GM12878 (cell line): Measurements from ENCODE around the gene VAV2. TPM values are rescaled to one million over a fixed set of nuclear protein-coding genes. Genes with fewer than 3 reads are reported as not detected.

Source experiments
- ATAC-seq: fragments of 200-7000 bp; cut with Tn5 transposase; 3 replicates; pipeline ENCODE4 v1.9.1; 2020; ENCODE audit warnings: mild to moderate bottlenecking, moderate library complexity
- BruUV-seq: library from RNA; stranded (reverse); fragments of 400-500 nt; replicated peaks from 2 replicates; lab custom pipeline; 2021; lab: Mats Ljungman, UMichigan
- CTCF ChIA-PET: fragments of 300-600 bp; sonication (Branson Sonifier 250); formaldehyde crosslinking; extraction: SDS; loops from one replicate; lab custom pipeline; 2021; ENCODE audit warnings: inconsistent platforms; lab: Yijun Ruan, JAX
- POLR2A ChIA-PET: fragments of 350-600 bp; formaldehyde crosslinking; extraction: SDS; loops from one replicate; lab custom pipeline; 2021; ENCODE audit warnings: inconsistent platforms; lab: Charles Lee
- RAD21 ChIA-PET: fragments of 300-600 bp; sonication (Branson Sonifier 250); formaldehyde crosslinking; loops from one replicate; lab custom pipeline; 2023; ENCODE audit warnings: antibody characterized with exemption; ENCODE audit not compliant: unreplicated experiment; lab: Charles Lee
- SMC1A ChIA-PET: fragments of 300-600 bp; sonication (Branson Sonifier 250); formaldehyde crosslinking; loops from one replicate; lab custom pipeline; 2023; ENCODE audit not compliant: unreplicated experiment, uncharacterized antibody; lab: Charles Lee
- DNase-seq: peaks from one replicate; pipeline ENCODE4 v3.0.0-alpha.2; 2011; ENCODE audit warnings: low read depth, low spot score
- FAIRE-seq: peaks from 3 replicates; lab custom pipeline; 2011; peaks lifted over from hg19 to GRCh38; lab: Jason Lieb, UNC
- H2AFZ ChIP-seq: 2 replicates; pipeline ENCODE4 v1.6.0; 2011; ENCODE audit warnings: low read depth, low read length, control low read depth; ENCODE audit not compliant: control insufficient read depth
- H3K27ac ChIP-seq: 2 replicates; pipeline ENCODE4 v1.5.1; 2011; ENCODE audit warnings: control low read depth; ENCODE audit not compliant: control insufficient read depth, insufficient read depth
- H3K27me3 ChIP-seq, 2 experiments: replicated peaks in 1 of 2; 2 replicates each; pipeline versions ENCODE4 v1.6.0 to v1.6.1; 2011; ENCODE audit warnings: low read length in 1 of 2; ENCODE audit not compliant: control insufficient read depth in 2 of 2, insufficient read depth in 2 of 2
- H3K36me3 ChIP-seq, 2 experiments: 2 replicates each; pipeline ENCODE4 v1.5.1; 2011; ENCODE audit warnings: low read length in 1 of 2; ENCODE audit not compliant: control insufficient read depth in 2 of 2, insufficient read depth in 2 of 2
- H3K4me1 ChIP-seq: 2 replicates; pipeline ENCODE4 v1.6.1; 2011; ENCODE audit warnings: mild to moderate bottlenecking, low read length, moderate library complexity, mixed read lengths; ENCODE audit not compliant: control insufficient read depth, insufficient read depth
- H3K4me2 ChIP-seq: 2 replicates; pipeline ENCODE4 v1.6.0; 2011; ENCODE audit warnings: control low read depth; ENCODE audit not compliant: control insufficient read depth, insufficient read depth
- H3K4me3 ChIP-seq: fragments of 200-600 bp; sonication (generic); 2 replicates; pipeline ENCODE4 v1.5.1; 2016
- H3K79me2 ChIP-seq: 2 replicates; pipeline ENCODE4 v1.6.0; 2011; ENCODE audit warnings: low read length; ENCODE audit not compliant: control insufficient read depth, insufficient read depth
- H3K9ac ChIP-seq: 2 replicates; pipeline ENCODE4 v1.8.0; 2011; ENCODE audit warnings: low read length, control low read depth, mixed read lengths; ENCODE audit not compliant: control insufficient read depth, insufficient read depth
- H3K9me3 ChIP-seq: replicated peaks from 3 replicates; pipeline ENCODE4 v1.5.1; 2011; ENCODE audit warnings: mild to moderate bottlenecking, low read length; ENCODE audit not compliant: control insufficient read depth, insufficient read depth
- H4K20me1 ChIP-seq: 2 replicates; pipeline ENCODE4 v1.6.0; 2011; ENCODE audit not compliant: control insufficient read depth, insufficient read depth
- RELA ChIP-seq: fragments of 450-650 bp; IDR thresholded peaks from 2 replicates; pipeline ENCODE4 v1.8.0; 2014; ENCODE audit warnings: borderline replicate concordance; ENCODE audit not compliant: partially characterized antibody
- WGBS: methylation state at CpG from one replicate; pipeline ENCODE4 v1.1.6; 2016; ENCODE audit warnings: low lambda C conversion rate; ENCODE audit not compliant: insufficient replicate concordance, insufficient coverage; ENCODE audit errors: missing lambda C conversion rate; 5-methylcytosine and 5-hydroxymethylcytosine counted together
- in situ Hi-C: fragments of 300-500 bp; cut with MboI; formaldehyde crosslinking; loops from 9 replicates; pipeline ENCODE4 v1.14.3; 2018; ENCODE audit warnings: mixed read lengths
- intact Hi-C: fragments of 100-400 bp; cut with micrococcal nuclease; formaldehyde crosslinking; loops from one replicate; pipeline ENCODE4 v1.14.2; 2022; ENCODE audit not compliant: unreplicated experiment
- polyA plus RNA-seq, 11 experiments: library from polyadenylated mRNA; depleted of rRNA in 4 of 11; unstranded in 6 of 11; stranded (reverse) in 5 of 11; fragments of >200 nt; fragmentation: Nextera tagmentation in 4 of 11; fragmentation: Illumina TruSeq in 1 of 11; extraction: Ambion mirVana in 4 of 11; extraction: Trizol in 1 of 11; gene quantifications; 1 replicate in 1 of 11; 2 replicates in 10 of 11; pipeline versions ENCODE4 v1.2.1 to v1.2.3, GENCODE V29; 2011 to 2016; ENCODE audit warnings: inconsistent platforms in 2 of 11, missing spikeins in 2 of 11, low read depth in 1 of 11
- total RNA-seq, 4 experiments: library from RNA; depleted of rRNA in 3 of 4; stranded (reverse); fragments of >200 nt in 3 of 4; fragmentation: Illumina TruSeq in 1 of 4; extraction: Trizol in 1 of 4; gene quantifications; 2 replicates each; pipeline versions ENCODE4 v1.2.1 to v1.2.3, GENCODE V29; 2013 to 2021
- TF ChIP-seq, protein P1 (sequence below): fragments of 450-650 bp; formaldehyde crosslinking; IDR thresholded peaks from 2 replicates; pipeline ENCODE4 v1.5.0; 2022; ENCODE audit warnings: mild to moderate bottlenecking, missing genetic modification characterization
- TF ChIP-seq, protein P2 (sequence below): fragments of 150-350 bp; IDR thresholded peaks from 2 replicates; pipeline ENCODE4 v1.6.1; 2016; ENCODE audit warnings: low read depth, low read length
- TF ChIP-seq, protein P3 (sequence below): fragments of 450-650 bp; IDR thresholded peaks from 2 replicates; pipeline ENCODE4 v1.6.1; 2017; ENCODE audit warnings: antibody characterized with exemption, mild to moderate bottlenecking, moderate library complexity

Gene VAV2
- total and polyA plus RNA-seq, 10 of the 15 experiments (the other 5 are each of a cell fraction or from before 2014, with no cell fraction given) = 0.13 to 43.9 (median 16.9) TPM

DNA sequence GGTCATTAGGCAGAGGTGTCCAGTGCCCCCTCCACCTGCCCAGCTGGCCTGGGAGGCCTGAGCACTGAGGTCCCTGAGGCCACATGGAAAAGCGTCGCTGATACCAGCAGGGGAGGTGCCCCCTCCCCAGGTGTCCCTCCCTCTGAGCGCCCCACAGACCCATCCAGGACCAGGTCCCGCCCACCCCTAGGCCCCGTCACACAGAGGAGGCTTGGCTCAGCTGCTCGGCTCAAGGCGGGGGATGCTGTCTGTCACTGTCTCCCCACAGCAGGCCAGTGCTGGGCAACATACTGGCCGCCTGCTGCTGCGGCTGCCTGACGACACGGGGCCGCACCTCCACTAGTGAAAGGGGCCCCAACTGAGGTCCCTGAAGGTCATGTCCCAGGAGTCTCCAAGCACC lies 71.7 kb downstream of the VAV2 start (continued):
- TF ChIP-seq, protein P1, sequence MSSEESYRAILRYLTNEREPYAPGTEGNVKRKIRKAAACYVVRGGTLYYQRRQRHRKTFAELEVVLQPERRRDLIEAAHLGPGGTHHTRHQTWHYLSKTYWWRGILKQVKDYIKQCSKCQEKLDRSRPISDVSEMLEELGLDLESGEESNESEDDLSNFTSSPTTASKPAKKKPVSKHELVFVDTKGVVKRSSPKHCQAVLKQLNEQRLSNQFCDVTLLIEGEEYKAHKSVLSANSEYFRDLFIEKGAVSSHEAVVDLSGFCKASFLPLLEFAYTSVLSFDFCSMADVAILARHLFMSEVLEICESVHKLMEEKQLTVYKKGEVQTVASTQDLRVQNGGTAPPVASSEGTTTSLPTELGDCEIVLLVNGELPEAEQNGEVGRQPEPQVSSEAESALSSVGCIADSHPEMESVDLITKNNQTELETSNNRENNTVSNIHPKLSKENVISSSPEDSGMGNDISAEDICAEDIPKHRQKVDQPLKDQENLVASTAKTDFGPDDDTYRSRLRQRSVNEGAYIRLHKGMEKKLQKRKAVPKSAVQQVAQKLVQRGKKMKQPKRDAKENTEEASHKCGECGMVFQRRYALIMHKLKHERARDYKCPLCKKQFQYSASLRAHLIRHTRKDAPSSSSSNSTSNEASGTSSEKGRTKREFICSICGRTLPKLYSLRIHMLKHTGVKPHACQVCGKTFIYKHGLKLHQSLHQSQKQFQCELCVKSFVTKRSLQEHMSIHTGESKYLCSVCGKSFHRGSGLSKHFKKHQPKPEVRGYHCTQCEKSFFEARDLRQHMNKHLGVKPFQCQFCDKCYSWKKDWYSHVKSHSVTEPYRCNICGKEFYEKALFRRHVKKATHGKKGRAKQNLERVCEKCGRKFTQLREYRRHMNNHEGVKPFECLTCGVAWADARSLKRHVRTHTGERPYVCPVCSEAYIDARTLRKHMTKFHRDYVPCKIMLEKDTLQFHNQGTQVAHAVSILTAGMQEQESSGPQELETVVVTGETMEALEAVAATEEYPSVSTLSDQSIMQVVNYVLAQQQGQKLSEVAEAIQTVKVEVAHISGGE (CRISPR knock-in tag) = no peak

DNA sequence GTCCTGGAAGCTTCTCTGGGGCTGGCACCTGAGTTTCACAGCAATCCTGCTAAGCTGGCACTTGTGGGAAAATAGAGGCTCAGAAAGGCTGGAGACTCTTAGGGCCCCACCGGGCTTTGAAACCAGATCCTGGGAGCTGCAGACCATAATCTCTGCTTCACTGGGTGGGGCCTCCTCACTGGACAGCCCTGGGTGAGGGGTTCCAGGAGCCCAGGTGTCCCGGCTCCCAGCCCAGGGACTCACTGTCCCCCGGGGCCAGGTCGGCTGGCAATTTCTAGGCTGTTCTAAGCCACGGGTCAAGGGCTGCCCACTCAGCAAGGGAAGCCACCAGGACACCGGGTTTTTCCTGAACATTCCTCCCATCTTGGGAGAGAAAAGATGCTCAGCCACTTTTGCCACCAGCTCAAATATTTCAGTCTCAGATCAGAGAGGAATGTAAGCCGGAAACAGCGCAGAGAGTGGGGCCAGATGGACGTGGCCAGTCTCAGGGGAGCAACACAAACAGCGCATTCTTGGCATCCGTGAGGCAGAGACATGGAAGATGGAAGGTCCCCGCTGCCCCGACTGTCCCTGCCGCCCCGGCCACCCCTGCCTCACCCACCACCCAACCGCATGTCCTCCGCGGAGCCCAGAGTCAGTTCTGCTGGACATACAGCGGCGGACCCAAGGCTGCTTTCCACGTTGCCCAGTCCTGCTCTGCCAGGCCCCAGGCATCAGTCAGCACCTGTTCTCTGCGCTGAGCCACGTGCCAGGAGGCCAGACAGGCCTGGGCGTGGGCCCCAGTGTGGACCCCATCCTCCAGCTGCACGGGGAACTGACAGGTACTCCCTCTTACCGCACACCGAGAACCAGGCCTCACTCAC lies 72.6 kb downstream of the VAV2 start:
- intact Hi-C loops (no loop called here), in situ Hi-C loops (no loop called here)
- no peaks in the 10 kb centered on the region for H3K27me3 ChIP-seq
- ChIA-PET CTCF (no interaction called here), POLR2A (no interaction called here), SMC1A (no interaction called here), RAD21 (no interaction called here)
- no peaks in the 10 kb centered on the region; the same call in 2 of the 3 replicates for H3K9me3 ChIP-seq
- no peak overlapping the region for H3K4me3 ChIP-seq
- peaks cover under 1 to 1% of the 10 kb centered on the region in 2 experiments; a peak in 3 of 4 replicates for H3K36me3 ChIP-seq
- DNase-seq (no peak), FAIRE-seq (no peak), ATAC-seq (no peak)
- H3K79me2 ChIP-seq = peaks cover 25% of the 10 kb centered on the region
- H3K9ac ChIP-seq = no peak overlapping the region
- H3K4me1 ChIP-seq = no peaks in the 10 kb centered on the region
- H2AFZ ChIP-seq = no peak overlapping the region
- H4K20me1 ChIP-seq = no peaks in the 10 kb centered on the region
- no peak overlapping the region for H3K4me2 ChIP-seq
- 93% methylated on average over 23 of the region's 27 CpGs for WGBS
- no peak overlapping the region for H3K27ac ChIP-seq
- BruUV-seq = no TSS peak
- TF ChIP-seq RELA = no peak
- TF ChIP-seq, protein P2, sequence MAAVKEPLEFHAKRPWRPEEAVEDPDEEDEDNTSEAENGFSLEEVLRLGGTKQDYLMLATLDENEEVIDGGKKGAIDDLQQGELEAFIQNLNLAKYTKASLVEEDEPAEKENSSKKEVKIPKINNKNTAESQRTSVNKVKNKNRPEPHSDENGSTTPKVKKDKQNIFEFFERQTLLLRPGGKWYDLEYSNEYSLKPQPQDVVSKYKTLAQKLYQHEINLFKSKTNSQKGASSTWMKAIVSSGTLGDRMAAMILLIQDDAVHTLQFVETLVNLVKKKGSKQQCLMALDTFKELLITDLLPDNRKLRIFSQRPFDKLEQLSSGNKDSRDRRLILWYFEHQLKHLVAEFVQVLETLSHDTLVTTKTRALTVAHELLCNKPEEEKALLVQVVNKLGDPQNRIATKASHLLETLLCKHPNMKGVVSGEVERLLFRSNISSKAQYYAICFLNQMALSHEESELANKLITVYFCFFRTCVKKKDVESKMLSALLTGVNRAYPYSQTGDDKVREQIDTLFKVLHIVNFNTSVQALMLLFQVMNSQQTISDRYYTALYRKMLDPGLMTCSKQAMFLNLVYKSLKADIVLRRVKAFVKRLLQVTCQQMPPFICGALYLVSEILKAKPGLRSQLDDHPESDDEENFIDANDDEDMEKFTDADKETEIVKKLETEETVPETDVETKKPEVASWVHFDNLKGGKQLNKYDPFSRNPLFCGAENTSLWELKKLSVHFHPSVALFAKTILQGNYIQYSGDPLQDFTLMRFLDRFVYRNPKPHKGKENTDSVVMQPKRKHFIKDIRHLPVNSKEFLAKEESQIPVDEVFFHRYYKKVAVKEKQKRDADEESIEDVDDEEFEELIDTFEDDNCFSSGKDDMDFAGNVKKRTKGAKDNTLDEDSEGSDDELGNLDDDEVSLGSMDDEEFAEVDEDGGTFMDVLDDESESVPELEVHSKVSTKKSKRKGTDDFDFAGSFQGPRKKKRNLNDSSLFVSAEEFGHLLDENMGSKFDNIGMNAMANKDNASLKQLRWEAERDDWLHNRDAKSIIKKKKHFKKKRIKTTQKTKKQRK = no peak
- TF ChIP-seq, protein P3, sequence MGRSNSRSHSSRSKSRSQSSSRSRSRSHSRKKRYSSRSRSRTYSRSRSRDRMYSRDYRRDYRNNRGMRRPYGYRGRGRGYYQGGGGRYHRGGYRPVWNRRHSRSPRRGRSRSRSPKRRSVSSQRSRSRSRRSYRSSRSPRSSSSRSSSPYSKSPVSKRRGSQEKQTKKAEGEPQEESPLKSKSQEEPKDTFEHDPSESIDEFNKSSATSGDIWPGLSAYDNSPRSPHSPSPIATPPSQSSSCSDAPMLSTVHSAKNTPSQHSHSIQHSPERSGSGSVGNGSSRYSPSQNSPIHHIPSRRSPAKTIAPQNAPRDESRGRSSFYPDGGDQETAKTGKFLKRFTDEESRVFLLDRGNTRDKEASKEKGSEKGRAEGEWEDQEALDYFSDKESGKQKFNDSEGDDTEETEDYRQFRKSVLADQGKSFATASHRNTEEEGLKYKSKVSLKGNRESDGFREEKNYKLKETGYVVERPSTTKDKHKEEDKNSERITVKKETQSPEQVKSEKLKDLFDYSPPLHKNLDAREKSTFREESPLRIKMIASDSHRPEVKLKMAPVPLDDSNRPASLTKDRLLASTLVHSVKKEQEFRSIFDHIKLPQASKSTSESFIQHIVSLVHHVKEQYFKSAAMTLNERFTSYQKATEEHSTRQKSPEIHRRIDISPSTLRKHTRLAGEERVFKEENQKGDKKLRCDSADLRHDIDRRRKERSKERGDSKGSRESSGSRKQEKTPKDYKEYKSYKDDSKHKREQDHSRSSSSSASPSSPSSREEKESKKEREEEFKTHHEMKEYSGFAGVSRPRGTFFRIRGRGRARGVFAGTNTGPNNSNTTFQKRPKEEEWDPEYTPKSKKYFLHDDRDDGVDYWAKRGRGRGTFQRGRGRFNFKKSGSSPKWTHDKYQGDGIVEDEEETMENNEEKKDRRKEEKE = no peak
- TF ChIP-seq, protein P1 (CRISPR knock-in tag) = no peak
